Liver (tissue), 3 donors: ENCODE results near the gene SPDYE4.

Source experiments
- CTCF ChIP-seq: fragments of 150-350 bp; IDR thresholded peaks from 2 replicates; pipeline ENCODE4 v1.5.1; 2017; ENCODE audit warnings: improper control_type of control experiment, low read depth, low read length; ENCODE audit not compliant: missing input control
- EGR1 ChIP-seq, 2 donors: IDR thresholded peaks; 2 replicates each; pipeline ENCODE4 v1.6.1; 2016 to 2018; ENCODE audit warnings: antibody characterized with exemption in 2 of 2, low read depth in 2 of 2
- JUND ChIP-seq, 2 donors: IDR thresholded peaks; 2 replicates each; pipeline ENCODE4 v1.6.1; 2016; ENCODE audit warnings: antibody characterized with exemption in 2 of 2
- RAD21 ChIP-seq, 2 donors: IDR thresholded peaks; 2 replicates each; pipeline ENCODE4 v1.6.1; 2016; ENCODE audit warnings: antibody characterized with exemption in 2 of 2, mild to moderate bottlenecking in 2 of 2
- REST ChIP-seq: IDR thresholded peaks from 2 replicates; pipeline ENCODE4 v1.6.1; 2016; ENCODE audit warnings: antibody characterized with exemption, mild to moderate bottlenecking
- TAF1 ChIP-seq: conservative IDR thresholded peaks from 2 replicates; pipeline ENCODE4 v1.6.1; 2016; ENCODE audit warnings: antibody characterized with exemption, mild to moderate bottlenecking
- YY1 ChIP-seq: IDR thresholded peaks from 2 replicates; pipeline ENCODE4 v1.6.1; 2016; ENCODE audit warnings: antibody characterized with exemption, mild to moderate bottlenecking
- TF ChIP-seq, protein P1 (sequence below): IDR thresholded peaks from 2 replicates; pipeline ENCODE4 v1.6.1; 2016; ENCODE audit warnings: antibody characterized with exemption
- donor health status: healthy.
- donor health status: healthy.

DNA sequence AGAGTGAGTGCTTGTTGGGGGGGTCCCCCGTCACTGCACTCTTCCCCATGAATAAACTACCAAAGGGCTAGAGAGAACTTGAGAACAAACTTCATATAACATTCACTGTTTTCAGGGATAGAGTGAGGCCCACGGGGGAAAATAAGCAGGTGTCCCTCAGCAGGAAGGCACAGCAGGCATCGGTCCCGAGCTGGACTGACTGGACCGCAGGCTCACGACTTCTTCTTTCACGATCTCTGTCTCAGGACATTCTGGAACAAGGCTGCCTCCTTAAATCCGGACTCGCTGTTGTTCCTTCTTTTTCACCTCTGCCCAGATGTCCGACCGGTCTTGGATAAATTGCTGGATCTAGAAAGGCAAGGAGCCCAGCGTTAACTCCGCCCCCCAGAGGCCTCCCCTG lies 28.5 kb downstream of the SPDYE4 start:
- TF ChIP-seq EGR1 (IDR thresholded peaks at IDR 0.05; ENCODE audit: low read depth in 2 of 2) (no peak), CTCF (no peak), JUND (IDR thresholded peaks at IDR 0.05) (no peak), RAD21 (IDR thresholded peaks at IDR 0.05) (no peak), YY1 (no peak), REST (no peak), TAF1 (no peak)
- TF ChIP-seq, protein P1, sequence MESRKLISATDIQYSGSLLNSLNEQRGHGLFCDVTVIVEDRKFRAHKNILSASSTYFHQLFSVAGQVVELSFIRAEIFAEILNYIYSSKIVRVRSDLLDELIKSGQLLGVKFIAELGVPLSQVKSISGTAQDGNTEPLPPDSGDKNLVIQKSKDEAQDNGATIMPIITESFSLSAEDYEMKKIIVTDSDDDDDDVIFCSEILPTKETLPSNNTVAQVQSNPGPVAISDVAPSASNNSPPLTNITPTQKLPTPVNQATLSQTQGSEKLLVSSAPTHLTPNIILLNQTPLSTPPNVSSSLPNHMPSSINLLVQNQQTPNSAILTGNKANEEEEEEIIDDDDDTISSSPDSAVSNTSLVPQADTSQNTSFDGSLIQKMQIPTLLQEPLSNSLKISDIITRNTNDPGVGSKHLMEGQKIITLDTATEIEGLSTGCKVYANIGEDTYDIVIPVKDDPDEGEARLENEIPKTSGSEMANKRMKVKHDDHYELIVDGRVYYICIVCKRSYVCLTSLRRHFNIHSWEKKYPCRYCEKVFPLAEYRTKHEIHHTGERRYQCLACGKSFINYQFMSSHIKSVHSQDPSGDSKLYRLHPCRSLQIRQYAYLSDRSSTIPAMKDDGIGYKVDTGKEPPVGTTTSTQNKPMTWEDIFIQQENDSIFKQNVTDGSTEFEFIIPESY = no peak
